Measurements from ENCODE around the gene GRIN2A. TPM values are rescaled to one million over a fixed set of nuclear protein-coding genes. Genes with fewer than 3 reads are reported as not detected.

The GRIN2A gene
- total and polyA plus RNA-seq, 2 of the 13 experiments (the other 11 are each of a cell fraction or from before 2014, with no cell fraction given): not detected

DNA sequence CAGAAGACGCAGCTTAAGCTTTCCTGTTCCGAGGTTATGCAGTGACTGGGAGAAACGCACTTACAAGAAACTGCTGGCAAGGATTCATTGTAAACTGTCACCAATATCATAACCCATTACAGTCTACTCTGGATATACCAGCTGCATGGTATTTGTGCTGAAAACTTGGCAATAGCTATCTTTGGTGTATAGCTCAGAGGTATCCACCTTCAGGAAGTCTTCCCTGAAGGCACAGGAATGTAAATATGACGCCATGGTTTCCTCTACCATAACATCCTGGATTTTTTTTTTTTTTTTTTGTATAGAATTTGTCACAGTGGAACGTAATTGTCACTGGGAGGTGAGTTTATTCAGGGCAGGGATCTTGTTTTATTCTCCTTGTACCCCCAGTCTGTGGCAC, 406.2 kb downstream of the GRIN2A start:
- CTCF ChIA-PET (ENCODE audit: low intra/inter-chr PET ratio, low total read pairs): no interaction called here
- BruUV-seq (replicated peaks): no TSS peak

DNA sequence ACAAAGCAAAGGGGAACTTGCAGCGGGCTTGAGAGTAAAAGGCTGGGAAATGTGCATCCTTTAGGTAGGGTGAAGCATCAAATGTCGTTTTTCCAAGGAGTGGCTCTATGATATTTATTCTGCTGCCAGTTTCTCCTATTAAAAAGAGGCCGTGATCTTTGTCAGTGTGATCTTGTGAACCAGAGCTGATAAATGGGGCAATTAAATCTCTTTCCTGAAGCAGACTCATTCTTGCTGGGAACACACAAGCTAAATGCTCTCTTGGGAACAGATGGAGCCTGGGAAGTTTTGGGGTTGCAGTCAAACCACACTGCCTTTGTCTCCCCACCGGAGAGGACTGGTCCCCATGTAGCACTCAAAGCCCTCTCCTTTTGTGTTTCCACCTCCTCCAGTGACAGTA, 408.9 kb downstream of the GRIN2A start:
- no peak for FAIRE-seq
- no peak for TF ChIP-seq MXD4 (CRISPR knock-in tag; IDR thresholded peaks at IDR 0.05)
- TF ChIP-seq ARNT2 (CRISPR knock-in tag; IDR thresholded peaks at IDR 0.05; ENCODE audit: low read depth): no peak
- TF ChIP-seq SOX6 (IDR thresholded peaks at IDR 0.05): no peak
- no peak for TF ChIP-seq SOX6 (CRISPR knock-in tag; IDR thresholded peaks at IDR 0.05)
- no peak for TF ChIP-seq RFXANK (CRISPR knock-in tag; IDR thresholded peaks at IDR 0.05)
- no peak for TF ChIP-seq IKZF4 (CRISPR knock-in tag; IDR thresholded peaks at IDR 0.05; ENCODE audit: borderline replicate concordance, low read depth, not compliant biosample characterization)
- TF ChIP-seq, protein P1, sequence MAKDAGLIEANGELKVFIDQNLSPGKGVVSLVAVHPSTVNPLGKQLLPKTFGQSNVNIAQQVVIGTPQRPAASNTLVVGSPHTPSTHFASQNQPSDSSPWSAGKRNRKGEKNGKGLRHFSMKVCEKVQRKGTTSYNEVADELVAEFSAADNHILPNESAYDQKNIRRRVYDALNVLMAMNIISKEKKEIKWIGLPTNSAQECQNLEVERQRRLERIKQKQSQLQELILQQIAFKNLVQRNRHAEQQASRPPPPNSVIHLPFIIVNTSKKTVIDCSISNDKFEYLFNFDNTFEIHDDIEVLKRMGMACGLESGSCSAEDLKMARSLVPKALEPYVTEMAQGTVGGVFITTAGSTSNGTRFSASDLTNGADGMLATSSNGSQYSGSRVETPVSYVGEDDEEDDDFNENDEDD (CRISPR knock-in tag; IDR thresholded peaks at IDR 0.05; ENCODE audit: borderline replicate concordance): no peak
- TF ChIP-seq ESRRA (CRISPR knock-in tag; IDR thresholded peaks at IDR 0.05; ENCODE audit: low read depth): no peak
- ChIA-PET POLR2A (no interaction called here), CTCF (ENCODE audit: low intra/inter-chr PET ratio, low total read pairs) (no interaction called here)
- H3K9me3 ChIP-seq (ENCODE audit: low read length): no peaks in the 10 kb centered on the region
- no peaks in the 10 kb centered on the region for H3K79me2 ChIP-seq (ENCODE audit: insufficient read depth, low read length)
- H3K4me3 ChIP-seq (replicated peaks in 1 of 3; ENCODE audit: insufficient read depth in 1 of 3, low read depth in 2 of 3, low read length in 3 of 3): no peak overlapping the region
- peaks cover 0 to 9% of the 10 kb centered on the region in 2 experiments; a peak in 2 of 5 replicates for H3K27me3 ChIP-seq (ENCODE audit: control insufficient read depth in 1 of 2, insufficient read depth in 2 of 2, low read length in 2 of 2)
- no peaks in the 10 kb centered on the region for H3K4me1 ChIP-seq (ENCODE audit: insufficient read depth, low read length)
- no peak for ATAC-seq
- H3K36me3 ChIP-seq (replicated peaks in 1 of 2; ENCODE audit: control insufficient read depth in 1 of 2, insufficient read depth in 2 of 2, low read length in 2 of 2): no peaks in the 10 kb centered on the region
- H4K20me1 ChIP-seq (ENCODE audit: insufficient read depth, low read length): no peaks in the 10 kb centered on the region
- no peak for DNase-seq (ENCODE audit: low spot score)
- H3K27ac ChIP-seq (ENCODE audit: extremely low read length, insufficient read depth, low read length): no peak overlapping the region
- H2AFZ ChIP-seq (ENCODE audit: low read length): no peak overlapping the region
- in situ Hi-C loops (cut with HindIII; ENCODE audit: extremely low pct_ligation_motif_present, low pct_unique_long_range_greater_than_20kb) (no loop called here), intact Hi-C loops (cut with micrococcal nuclease; ENCODE audit: unreplicated experiment) (no loop called here)
- no peak overlapping the region for H3K4me2 ChIP-seq (ENCODE audit: low read depth, low read length)
- no peak overlapping the region for H3K9ac ChIP-seq (ENCODE audit: insufficient read depth, low read depth, low read length)
- no TSS peak for BruUV-seq (replicated peaks)
- WGBS (ENCODE audit: low lambda C conversion rate): 2% methylated on average over 4 of the region's 4 CpGs

More for the DNA sequence above, 406.2 kb downstream of the GRIN2A start:
- Histone ChIP-seq H3K27me3 (ENCODE audit: control insufficient read depth in 1 of 2, insufficient read depth in 2 of 2, low read length in 2 of 2) (peaks cover 0 to 14% of the 10 kb centered on the region in 2 experiments; a peak in 3 of 5 replicates), H3K9ac (ENCODE audit: insufficient read depth, low read depth, low read length) (no peak overlapping the region), H3K4me2 (ENCODE audit: low read depth, low read length) (no peak overlapping the region), H3K9me3 (ENCODE audit: low read length) (no peaks in the 10 kb centered on the region), H4K20me1 (ENCODE audit: insufficient read depth, low read length) (no peaks in the 10 kb centered on the region), H3K4me3 (replicated peaks in 1 of 3; ENCODE audit: insufficient read depth in 1 of 3, low read depth in 2 of 3, low read length in 3 of 3) (no peak overlapping the region), H3K79me2 (ENCODE audit: insufficient read depth, low read length) (no peaks in the 10 kb centered on the region), H3K4me1 (ENCODE audit: insufficient read depth, low read length) (no peaks in the 10 kb centered on the region), H2AFZ (ENCODE audit: low read length) (no peak overlapping the region), H3K27ac (ENCODE audit: extremely low read length, insufficient read depth, low read length) (no peak overlapping the region), H3K36me3 (replicated peaks in 1 of 2; ENCODE audit: control insufficient read depth in 1 of 2, insufficient read depth in 2 of 2, low read length in 2 of 2) (no peaks in the 10 kb centered on the region)
- no peak for ATAC-seq
- intact Hi-C loops (cut with micrococcal nuclease; ENCODE audit: unreplicated experiment) (loop anchor here (5.0 kb wide), 1 partner anchor 1054 kb away; no protein-coding TSS in a partner anchor), in situ Hi-C loops (cut with HindIII; ENCODE audit: extremely low pct_ligation_motif_present, low pct_unique_long_range_greater_than_20kb) (no loop called here)
- no peak for FAIRE-seq
- POLR2A ChIA-PET: no interaction called here
- WGBS (ENCODE audit: low lambda C conversion rate): 9% methylated on average over 5 of the region's 5 CpGs
- TF ChIP-seq ARID3A (IDR thresholded peaks at IDR 0.05; ENCODE audit: low read depth, low read length): no peak
- TF ChIP-seq CREB1 (IDR thresholded peaks at IDR 0.05): 0 out of 2 replicates have a peak, but pooled peaks have one; percentile 35
- TF ChIP-seq CREB1 (CRISPR knock-in tag; IDR thresholded peaks at IDR 0.05): no peak
- DNase-seq (ENCODE audit: low spot score): no peak

Data from HepG2 (cell line).